ENCODE measurements around the gene PVRIG. TPM values are rescaled to one million over a fixed set of nuclear protein-coding genes. Genes with fewer than 3 reads are reported as not detected.

PVRIG gene
- total RNA-seq, 2 experiments from 2014 or later: 30.1 to 33.2 TPM

DNA sequence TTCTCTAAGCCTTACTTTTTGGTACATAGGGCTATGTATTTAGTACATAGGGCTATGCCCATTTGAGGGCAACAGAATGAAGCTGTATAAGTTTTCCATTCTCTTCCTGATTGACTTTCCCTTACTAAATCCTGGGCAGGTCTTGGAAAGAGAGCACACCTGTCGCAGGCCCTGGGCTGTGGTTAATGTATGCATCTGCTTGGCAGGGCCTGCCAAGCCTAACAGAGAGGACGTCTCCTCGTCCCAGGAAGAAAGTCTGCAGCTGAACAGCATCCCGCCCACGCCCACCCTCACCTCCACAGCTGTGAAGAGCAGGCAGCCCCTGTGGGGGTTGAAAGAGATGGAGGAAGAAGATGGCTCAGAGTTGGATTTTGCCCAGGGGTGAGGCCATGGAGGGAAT lies 8.9 kb upstream of the PVRIG start:
- Mint-ChIP-seq H3K4me1 (ENCODE audit: low read depth) (peaks cover 57% of the 10 kb centered on the region), H3K27me3 (no peaks in the 10 kb centered on the region), H3K36me3 (ENCODE audit: low read depth) (no peaks in the 10 kb centered on the region), H3K27ac (peak overlapping the region; percentile 82), H3K4me3 (no peak overlapping the region), H3K9me3 (no peaks in the 10 kb centered on the region)
- POLR2A ChIA-PET: interaction anchor here (0.8 to 1.6 kb wide), 6 partner anchors 20 to 84 kb away, joined by 3 to 10 read pairs (median 4); partner anchors contain the start of genes LAMTOR4 and MBLAC1
- no peaks in the 10 kb centered on the region for H3K9me3 ChIP-seq (ENCODE audit: control insufficient read depth in 1 of 2, insufficient read depth in 1 of 2, low read length in 2 of 2)
- no peak overlapping the region for H3K4me3 ChIP-seq (ENCODE audit: low read length)
- DNase-seq: no peak
- no peaks in the 10 kb centered on the region for H3K36me3 ChIP-seq (ENCODE audit: insufficient read depth, low read length)
- H3K4me1 ChIP-seq (ENCODE audit: insufficient read depth, low read length): peaks cover 45% of the 10 kb centered on the region
- no peak for ATAC-seq (ENCODE audit: poor library complexity)
- H3K27ac ChIP-seq (ENCODE audit: low read depth in 1 of 2, low read length in 2 of 2): peak overlapping the region in 1 of 2 donors; percentile 14
- TF ChIP-seq, protein P1, sequence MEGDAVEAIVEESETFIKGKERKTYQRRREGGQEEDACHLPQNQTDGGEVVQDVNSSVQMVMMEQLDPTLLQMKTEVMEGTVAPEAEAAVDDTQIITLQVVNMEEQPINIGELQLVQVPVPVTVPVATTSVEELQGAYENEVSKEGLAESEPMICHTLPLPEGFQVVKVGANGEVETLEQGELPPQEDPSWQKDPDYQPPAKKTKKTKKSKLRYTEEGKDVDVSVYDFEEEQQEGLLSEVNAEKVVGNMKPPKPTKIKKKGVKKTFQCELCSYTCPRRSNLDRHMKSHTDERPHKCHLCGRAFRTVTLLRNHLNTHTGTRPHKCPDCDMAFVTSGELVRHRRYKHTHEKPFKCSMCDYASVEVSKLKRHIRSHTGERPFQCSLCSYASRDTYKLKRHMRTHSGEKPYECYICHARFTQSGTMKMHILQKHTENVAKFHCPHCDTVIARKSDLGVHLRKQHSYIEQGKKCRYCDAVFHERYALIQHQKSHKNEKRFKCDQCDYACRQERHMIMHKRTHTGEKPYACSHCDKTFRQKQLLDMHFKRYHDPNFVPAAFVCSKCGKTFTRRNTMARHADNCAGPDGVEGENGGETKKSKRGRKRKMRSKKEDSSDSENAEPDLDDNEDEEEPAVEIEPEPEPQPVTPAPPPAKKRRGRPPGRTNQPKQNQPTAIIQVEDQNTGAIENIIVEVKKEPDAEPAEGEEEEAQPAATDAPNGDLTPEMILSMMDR (IDR thresholded peaks at IDR 0.05): no peak
- H3K27me3 ChIP-seq (ENCODE audit: control insufficient read depth in 1 of 2, insufficient read depth in 2 of 2, low read length in 2 of 2): no peaks in the 10 kb centered on the region
- intact Hi-C loops (cut with DNase I, micrococcal nuclease): loop anchor here (2.0 to 10.0 kb wide), 2 partner anchors 16 to 46 kb away; partner anchors contain the start of gene GAL3ST4 (in 1 of the 2)
- CTCF ChIA-PET: interaction anchor here (1.0 kb wide), 1 partner anchor 78 kb away, joined by 4 read pairs; no protein-coding TSS in a partner anchor

DNA sequence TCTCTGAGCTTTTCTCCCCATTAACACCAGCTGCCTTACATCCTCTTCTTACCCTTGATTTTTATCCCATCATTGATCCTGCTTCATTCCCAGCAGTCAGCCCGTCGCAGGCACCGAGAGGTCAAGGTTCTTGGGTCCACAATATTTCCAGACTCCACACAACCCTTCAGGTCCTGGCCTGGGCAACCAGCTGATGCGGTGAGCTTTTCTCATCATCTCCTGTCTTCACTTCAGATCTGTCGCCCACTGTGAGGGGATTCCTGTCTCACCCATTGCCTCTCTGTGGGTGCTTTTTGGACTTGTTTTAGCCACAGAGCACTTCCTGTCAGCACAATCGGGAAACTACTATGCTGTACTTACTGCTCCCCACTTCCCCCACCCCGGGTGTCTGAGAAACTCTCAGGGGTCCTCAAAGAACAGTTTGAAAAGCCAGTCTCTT lies 8.4 kb upstream of the PVRIG start:
- intact Hi-C loops (cut with DNase I, micrococcal nuclease): loop anchor here (2.0 to 10.0 kb wide), 2 partner anchors 17 to 47 kb away; partner anchors contain the start of gene GAL3ST4 (in 1 of the 2)
- H3K4me3 Mint-ChIP-seq: peak overlapping the region; percentile 36
- peak; percentile 80 for ATAC-seq (ENCODE audit: poor library complexity)
- Histone ChIP-seq H3K4me3 (ENCODE audit: low read length) (no peak overlapping the region), H3K9me3 (ENCODE audit: control insufficient read depth in 1 of 2, insufficient read depth in 1 of 2, low read length in 2 of 2) (no peaks in the 10 kb centered on the region), H3K4me1 (ENCODE audit: insufficient read depth, low read length) (peaks cover 45% of the 10 kb centered on the region), H3K36me3 (ENCODE audit: insufficient read depth, low read length) (no peaks in the 10 kb centered on the region), H3K27ac (ENCODE audit: low read depth in 1 of 2, low read length in 2 of 2) (peak overlapping the region in 1 of 2 donors; percentile 14), H3K27me3 (ENCODE audit: control insufficient read depth in 1 of 2, insufficient read depth in 2 of 2, low read length in 2 of 2) (no peaks in the 10 kb centered on the region)
- ChIA-PET POLR2A (interaction anchor here (0.8 to 1.6 kb wide), 6 partner anchors 21 to 85 kb away, joined by 3 to 10 read pairs (median 4); partner anchors contain the start of genes LAMTOR4 and MBLAC1), CTCF (interaction anchor here (1.0 kb wide), 1 partner anchor 79 kb away, joined by 4 read pairs; no protein-coding TSS in a partner anchor)
- H3K36me3 Mint-ChIP-seq (ENCODE audit: low read depth): no peaks in the 10 kb centered on the region
- peak overlapping the region; percentile 82 for H3K27ac Mint-ChIP-seq
- H3K27me3 Mint-ChIP-seq: no peaks in the 10 kb centered on the region
- DNase-seq: peak in 5 of 14 experiments; percentile 31 to 79 (median 68)
- no peaks in the 10 kb centered on the region for H3K9me3 Mint-ChIP-seq
- TF ChIP-seq, protein P1 (IDR thresholded peaks at IDR 0.05): no peak
- peaks cover 57% of the 10 kb centered on the region for H3K4me1 Mint-ChIP-seq (ENCODE audit: low read depth)

DNA sequence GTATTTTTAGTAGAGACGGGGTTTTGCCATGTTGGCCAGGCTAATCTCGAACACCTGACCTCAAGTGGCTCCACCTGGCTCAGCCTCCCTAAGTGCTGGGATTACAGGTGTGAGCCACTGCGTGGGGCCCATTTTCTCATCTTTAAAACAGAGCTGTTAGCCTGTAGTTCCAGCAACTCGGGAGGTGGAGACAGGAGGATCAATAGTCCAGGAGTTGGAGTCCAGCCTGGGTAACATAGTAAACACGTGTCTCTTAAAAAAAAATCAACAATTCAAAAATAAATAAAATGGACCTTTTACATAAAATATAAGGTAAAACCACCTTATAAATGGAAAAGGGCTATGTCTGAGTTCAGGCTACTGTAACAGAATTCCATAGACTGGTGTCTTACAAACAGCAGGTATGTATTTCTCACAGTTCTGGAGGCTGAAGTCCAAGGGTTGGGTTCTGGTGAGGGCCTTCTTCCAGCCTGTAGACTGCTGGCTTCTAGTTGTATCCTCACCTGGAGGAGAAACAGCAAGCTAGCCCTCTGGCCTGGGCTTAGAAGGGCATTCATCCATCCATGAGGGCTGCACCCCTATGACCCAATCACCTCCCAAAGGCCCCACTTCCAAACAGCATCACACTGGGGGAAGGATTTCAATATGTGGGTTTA lies 7.0 kb upstream of the PVRIG start:
- H3K4me3 ChIP-seq (ENCODE audit: low read length): no peak overlapping the region
- DNase-seq: no peak
- H3K4me1 ChIP-seq (ENCODE audit: insufficient read depth, low read length): peaks cover 56% of the 10 kb centered on the region
- H3K36me3 Mint-ChIP-seq (ENCODE audit: low read depth): no peaks in the 10 kb centered on the region
- ATAC-seq (ENCODE audit: poor library complexity): no peak
- CTCF ChIA-PET: interaction anchor here (1.4 kb wide), 1 partner anchor 80 kb away, joined by 4 read pairs; no protein-coding TSS in a partner anchor
- no peak overlapping the region for H3K4me3 Mint-ChIP-seq
- TF ChIP-seq, protein P1 (IDR thresholded peaks at IDR 0.05): no peak
- H3K27ac Mint-ChIP-seq: peak overlapping the region; percentile 82
- intact Hi-C loops (cut with DNase I, micrococcal nuclease): loop anchor here in 1 of 2 experiments (10.0 kb wide), 1 partner anchor 48 kb away; the partner anchor contains the start of gene GAL3ST4
- no peaks in the 10 kb centered on the region for H3K27me3 Mint-ChIP-seq
- POLR2A ChIA-PET: no interaction called here
- peaks cover 64% of the 10 kb centered on the region for H3K4me1 Mint-ChIP-seq (ENCODE audit: low read depth)
- no peaks in the 10 kb centered on the region for H3K27me3 ChIP-seq (ENCODE audit: control insufficient read depth in 1 of 2, insufficient read depth in 2 of 2, low read length in 2 of 2)
- no peaks in the 10 kb centered on the region for H3K9me3 Mint-ChIP-seq
- H3K27ac ChIP-seq (ENCODE audit: low read depth in 1 of 2, low read length in 2 of 2): no peak overlapping the region
- H3K36me3 ChIP-seq (ENCODE audit: insufficient read depth, low read length): no peaks in the 10 kb centered on the region
- no peaks in the 10 kb centered on the region for H3K9me3 ChIP-seq (ENCODE audit: control insufficient read depth in 1 of 2, insufficient read depth in 1 of 2, low read length in 2 of 2)
